ENCODE data around the gene ZC3H12D.

Gene ZC3H12D

DNA sequence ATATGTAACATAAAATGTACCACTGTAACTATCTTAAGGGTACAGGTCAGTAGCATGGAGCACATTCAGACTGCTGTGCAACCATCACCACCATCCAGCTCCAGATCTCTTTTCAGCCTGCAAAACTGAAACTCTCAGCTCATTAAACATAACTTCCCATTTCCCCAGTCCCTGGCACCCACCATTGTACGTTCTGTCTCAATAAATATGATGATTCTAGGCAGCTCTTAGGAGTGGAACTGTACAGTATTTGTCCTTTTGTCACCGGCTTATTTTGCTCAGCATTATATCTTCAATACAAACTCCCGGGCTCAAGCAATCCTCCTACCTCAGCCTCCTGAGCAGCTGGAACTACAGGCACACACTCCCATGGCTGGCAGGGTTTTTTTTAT lies 1.5 kb downstream of the ZC3H12D start:
- TF ChIP-seq, protein P1, sequence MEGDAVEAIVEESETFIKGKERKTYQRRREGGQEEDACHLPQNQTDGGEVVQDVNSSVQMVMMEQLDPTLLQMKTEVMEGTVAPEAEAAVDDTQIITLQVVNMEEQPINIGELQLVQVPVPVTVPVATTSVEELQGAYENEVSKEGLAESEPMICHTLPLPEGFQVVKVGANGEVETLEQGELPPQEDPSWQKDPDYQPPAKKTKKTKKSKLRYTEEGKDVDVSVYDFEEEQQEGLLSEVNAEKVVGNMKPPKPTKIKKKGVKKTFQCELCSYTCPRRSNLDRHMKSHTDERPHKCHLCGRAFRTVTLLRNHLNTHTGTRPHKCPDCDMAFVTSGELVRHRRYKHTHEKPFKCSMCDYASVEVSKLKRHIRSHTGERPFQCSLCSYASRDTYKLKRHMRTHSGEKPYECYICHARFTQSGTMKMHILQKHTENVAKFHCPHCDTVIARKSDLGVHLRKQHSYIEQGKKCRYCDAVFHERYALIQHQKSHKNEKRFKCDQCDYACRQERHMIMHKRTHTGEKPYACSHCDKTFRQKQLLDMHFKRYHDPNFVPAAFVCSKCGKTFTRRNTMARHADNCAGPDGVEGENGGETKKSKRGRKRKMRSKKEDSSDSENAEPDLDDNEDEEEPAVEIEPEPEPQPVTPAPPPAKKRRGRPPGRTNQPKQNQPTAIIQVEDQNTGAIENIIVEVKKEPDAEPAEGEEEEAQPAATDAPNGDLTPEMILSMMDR (IDR thresholded peaks at IDR 0.05; ENCODE audit: insufficient read depth, low read depth, low read length, missing control alignments), result no peak
- peak; percentile 52 for DNase-seq (ENCODE audit: low read depth)
- peak overlapping the region; percentile 65 for H3K4me3 ChIP-seq (ENCODE audit: low read depth, low read length)

DNA sequence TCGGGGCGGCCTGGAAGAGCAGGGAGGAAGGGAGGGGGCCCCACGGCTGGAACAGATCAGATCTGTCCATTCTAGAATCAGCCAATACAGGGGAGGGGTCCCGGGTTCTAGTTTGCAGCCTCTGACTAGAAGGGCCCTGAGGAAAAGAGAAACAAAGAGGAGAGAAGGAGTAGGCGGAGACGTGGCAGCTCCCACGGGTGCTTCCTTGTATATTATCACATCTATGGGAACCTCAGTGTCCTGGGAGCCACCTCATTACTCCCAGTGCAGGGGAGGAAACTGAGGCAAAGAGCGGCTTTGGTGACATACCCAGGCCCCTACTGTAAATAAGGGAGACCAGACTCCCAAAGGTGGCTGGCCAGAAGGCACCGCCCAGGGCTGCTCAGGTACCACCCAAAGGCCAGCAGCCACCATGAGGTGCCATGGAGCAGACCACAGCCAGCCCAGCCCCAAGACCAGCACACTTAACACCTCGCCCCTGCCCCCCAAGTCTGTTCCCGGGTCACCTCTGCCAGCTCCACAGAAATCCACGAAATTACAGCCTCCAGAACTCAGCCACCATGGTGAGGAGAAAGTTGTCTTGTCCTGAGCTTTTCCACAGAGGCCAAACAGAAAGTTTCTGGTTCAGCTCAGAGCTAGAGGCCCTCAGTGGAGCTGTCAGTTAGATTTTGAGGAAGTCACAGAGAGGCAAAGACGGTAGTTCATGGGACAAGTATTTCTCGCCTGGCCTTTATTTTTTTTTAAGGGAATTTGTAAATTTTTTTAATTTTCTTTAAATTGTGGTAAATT lies 2.1 kb downstream of the ZC3H12D start:
- peak; percentile 50 for DNase-seq (ENCODE audit: low read depth)
- H3K4me3 ChIP-seq (ENCODE audit: low read depth, low read length), result peak overlapping the region; percentile 65
- TF ChIP-seq, protein P1 (IDR thresholded peaks at IDR 0.05; ENCODE audit: insufficient read depth, low read depth, low read length, missing control alignments), result no peak

- peak; percentile 61 for DNase-seq (ENCODE audit: low read depth)
- TF ChIP-seq, protein P1 (IDR thresholded peaks at IDR 0.05; ENCODE audit: insufficient read depth, low read depth, low read length, missing control alignments), result no peak
- peak overlapping the region; percentile 65 for H3K4me3 ChIP-seq (ENCODE audit: low read depth, low read length)
Measured at GRCh38 chr6:149480502-149481280, 4.1 kb downstream of the ZC3H12D start.

DNA sequence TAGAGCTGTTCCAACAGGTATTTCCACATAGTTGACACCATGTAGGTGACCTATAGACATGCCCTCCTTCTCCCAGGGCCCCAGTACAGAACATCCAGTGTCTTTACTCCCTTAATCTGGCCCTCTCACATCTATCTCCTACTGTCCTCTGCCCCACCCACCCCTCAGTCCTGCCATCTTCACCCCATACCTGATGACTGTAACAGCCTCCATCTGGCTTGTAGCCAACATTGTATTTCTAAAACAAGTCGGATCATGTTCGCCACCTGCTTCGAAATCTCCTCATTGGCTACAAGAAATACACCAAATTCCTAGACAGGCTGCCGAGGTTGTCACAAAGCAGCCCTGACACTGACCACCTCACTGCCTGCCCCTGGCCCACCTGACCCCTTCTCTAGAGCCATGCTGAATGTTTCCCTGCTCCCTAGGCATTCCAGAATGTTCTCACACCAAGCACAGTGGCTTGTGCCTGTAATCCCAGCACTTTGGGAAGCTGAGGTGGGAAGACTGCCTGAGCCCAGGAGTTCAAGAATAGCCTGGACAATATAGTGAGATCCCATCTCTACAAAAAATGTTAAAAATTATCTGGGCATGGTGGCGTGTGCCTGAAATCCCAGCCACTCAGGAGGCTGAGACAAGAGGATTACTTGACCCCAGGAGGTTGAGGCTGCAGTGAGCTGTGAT lies 6.0 kb downstream of the ZC3H12D start:
- TF ChIP-seq, protein P1 (IDR thresholded peaks at IDR 0.05; ENCODE audit: insufficient read depth, low read depth, low read length, missing control alignments), result no peak
- no peak for DNase-seq (ENCODE audit: low read depth)
- H3K4me3 ChIP-seq (ENCODE audit: low read depth, low read length), result no peak overlapping the region; the same call in 1 of the 2 replicates

DNA sequence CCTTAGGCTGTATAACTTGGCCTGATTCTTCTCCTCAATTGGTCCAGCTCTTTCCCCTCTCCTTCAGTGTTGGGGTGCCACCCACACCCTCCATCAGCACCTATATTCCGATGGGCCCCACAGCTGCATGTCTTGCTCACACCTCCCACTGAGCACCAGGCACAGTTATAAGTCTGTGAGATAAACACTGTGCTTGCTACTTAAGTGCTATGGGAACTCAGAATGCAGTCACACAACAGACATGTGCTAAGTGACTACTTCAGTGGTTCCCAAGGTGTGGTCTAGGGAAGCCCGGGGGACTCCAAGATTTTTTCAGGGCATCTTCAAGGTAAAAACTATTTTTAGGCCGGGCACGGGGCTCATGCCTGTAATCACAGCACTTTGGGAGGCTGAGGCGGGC lies 7.3 kb downstream of the ZC3H12D start:
- TF ChIP-seq, protein P1 (IDR thresholded peaks at IDR 0.05; ENCODE audit: insufficient read depth, low read depth, low read length, missing control alignments), result no peak
- H3K4me3 ChIP-seq (ENCODE audit: low read depth, low read length), result no peak overlapping the region
- DNase-seq (ENCODE audit: low read depth), result peak; percentile 46

- TF ChIP-seq, protein P1 (IDR thresholded peaks at IDR 0.05; ENCODE audit: insufficient read depth, low read depth, low read length, missing control alignments), result no peak
Measured at GRCh38 chr6:149476789-149477455, 7.9 kb downstream of the ZC3H12D start.

More at GRCh38 chr6:149476789-149477455, 7.9 kb downstream of the ZC3H12D start:
- H3K4me3 ChIP-seq (ENCODE audit: low read depth, low read length), result no peak overlapping the region
- no peak for DNase-seq (ENCODE audit: low read depth)
